ENCODE measurements around the gene LHX2.

The LHX2 gene

DNA sequence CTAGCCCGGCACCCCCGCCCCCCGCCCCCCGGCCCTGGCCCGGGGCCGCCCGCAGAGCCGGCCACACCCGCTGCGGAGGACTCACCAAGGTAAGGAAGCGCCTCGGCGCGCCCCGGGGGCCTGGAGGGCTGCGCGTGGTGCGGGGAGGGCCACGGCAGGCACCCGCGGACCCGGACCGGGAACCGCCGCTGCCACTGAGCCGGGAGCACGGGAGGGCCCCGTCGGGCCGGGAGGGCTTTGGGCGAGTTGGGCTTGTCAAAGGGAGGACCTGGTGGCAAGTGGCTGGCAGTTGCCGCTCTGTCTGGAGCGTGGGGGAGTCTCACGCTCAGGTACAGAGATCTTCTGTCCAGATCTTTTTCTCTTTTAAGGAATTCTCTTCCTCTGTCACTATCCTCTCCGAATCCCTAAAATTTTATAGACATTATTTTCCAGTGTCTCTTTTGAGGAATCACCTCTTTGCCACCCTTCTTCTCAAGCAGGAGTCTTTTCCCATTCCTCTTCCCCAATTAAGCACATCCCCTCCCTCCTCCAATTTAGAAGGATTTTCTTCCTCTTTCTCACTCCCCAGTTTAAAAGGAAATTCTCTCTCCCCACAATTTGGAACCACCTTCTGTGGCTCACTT lies 11.3 kb upstream of the LHX2 start:
- no peak for DNase-seq

DNA sequence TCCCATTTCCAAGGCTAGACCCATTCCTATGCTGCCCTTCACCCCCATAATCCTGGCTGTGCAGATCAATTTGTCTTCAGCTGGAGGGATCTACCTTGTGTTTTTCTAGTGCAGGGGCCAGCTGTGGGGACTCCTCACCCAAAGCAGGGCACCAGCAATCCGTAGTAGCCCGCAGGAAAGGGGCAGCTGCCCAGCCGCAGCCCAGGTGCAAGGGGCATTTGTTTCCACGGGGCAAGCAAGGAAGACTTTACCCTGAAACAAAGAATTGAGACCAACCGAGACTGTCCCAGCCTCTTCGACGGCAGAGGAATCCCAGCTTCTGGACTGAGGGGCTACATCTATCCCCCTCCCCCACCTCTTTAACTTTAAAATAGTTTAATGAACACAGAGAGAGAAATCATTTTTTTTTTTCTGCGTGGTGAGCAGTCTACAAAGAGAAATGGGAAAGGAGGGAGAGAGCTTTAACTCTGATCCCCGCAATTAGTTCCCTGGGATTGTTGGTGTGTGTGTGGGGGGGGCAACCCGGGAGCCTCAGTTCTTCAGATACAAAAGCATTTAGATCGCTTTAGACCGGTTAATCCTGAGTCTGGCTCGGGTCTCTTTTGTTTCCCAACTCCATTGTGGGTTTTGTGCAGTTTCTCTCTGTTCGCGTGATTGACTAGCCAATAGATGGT lies 10.6 kb upstream of the LHX2 start:
- no peak for DNase-seq

DNA sequence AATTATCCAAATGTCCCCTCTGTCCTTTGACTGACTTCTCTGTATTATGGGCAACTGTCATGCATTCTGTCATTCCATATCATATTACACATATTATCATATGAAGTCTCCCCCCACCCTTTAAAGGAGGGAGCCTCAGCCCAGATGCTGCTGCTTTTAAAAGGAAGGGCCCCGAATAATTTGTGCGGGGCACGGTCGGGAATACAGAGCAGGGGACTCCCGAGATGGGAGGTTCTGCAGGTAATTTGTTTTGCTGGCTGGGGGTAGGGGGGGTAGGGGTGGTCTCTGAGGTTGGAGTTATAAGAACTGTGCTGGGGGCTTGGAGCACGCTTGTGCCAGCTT lies 10.1 kb upstream of the LHX2 start:
- DNase-seq: no peak

DNA sequence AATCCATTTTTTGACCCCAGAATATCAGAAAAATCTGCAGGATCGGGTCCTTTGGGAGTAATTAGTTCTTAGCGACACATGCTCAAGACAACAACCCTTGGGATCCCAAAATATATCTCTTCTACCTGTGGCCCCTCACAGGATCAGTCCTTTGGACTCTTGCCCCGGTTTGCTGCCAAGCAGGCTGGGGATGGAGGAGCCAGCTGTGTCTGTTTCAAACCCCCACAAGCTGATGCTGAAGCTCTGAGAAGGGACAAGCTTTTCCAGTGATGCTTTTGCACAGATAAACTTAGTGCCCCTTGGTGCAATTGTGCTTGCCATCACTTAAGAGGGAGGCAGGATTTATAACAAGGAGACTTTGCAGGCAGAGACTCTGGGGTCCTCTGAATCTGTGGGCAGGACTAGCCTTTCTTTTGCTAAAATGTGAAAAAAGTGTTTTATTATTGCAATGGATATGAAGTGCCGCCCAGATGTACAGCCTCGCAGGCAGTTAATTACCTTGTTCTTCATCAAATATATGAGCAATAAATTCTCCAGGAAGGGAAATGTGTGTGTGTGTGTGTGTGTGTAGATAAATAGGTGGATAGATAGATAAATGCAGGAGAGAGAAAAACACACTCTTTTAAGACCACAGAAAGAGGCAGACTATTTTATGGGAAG lies 9.6 kb upstream of the LHX2 start:
- DNase-seq: no peak

DNA sequence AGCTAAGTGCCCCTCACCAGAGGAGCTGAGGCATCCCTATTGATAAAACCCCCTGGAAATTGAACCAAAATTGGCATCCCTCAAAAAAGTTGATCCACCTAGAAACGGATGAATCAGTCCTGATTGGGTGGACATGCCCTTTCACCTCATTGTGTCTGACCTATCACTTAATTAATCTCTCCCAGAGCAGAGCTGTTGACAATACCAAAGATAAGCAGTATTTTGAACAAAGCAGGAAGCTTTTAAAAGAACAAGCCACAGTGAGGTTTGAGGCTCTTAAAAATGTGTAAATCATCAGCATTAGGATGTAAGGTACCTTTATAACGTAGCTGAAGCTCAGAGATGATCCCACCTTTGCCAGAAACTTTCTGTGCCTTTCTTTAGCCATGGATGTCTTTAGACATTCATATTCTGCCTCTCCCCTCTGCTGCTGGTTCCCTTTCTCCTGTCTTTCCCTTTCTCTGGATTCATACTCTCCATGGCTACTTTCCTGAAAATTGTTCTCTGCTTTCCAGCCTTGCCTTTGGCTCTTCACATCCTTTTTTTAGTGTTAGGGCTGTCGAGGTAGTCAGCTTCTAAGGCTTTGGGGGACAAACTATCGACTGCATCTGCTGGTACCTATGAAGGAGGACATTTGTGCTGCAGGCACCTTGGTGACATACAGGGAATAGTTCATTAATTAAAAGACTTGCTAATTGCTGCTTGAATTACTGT lies 7.8 kb upstream of the LHX2 start:
- no peak for DNase-seq

DNA sequence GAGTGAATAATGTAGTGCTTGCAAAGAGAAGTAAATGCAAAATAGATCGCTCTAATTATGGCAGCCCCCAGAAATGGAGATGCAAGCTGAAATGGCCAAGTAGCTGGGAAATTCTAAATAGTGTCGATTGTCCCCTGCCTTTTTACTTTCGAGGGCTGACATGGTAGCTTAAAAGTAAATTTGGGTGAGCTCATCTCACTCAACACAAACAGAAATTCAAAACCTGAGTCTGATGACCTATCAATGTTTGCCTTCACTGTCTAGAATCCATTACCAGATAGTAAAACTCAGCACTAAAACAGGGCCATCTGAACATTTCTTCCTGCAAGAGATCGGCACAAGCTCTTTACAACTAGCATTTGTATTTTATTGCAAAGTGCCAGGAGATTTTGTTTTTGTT lies 7.0 kb upstream of the LHX2 start:
- DNase-seq: no peak

DNA sequence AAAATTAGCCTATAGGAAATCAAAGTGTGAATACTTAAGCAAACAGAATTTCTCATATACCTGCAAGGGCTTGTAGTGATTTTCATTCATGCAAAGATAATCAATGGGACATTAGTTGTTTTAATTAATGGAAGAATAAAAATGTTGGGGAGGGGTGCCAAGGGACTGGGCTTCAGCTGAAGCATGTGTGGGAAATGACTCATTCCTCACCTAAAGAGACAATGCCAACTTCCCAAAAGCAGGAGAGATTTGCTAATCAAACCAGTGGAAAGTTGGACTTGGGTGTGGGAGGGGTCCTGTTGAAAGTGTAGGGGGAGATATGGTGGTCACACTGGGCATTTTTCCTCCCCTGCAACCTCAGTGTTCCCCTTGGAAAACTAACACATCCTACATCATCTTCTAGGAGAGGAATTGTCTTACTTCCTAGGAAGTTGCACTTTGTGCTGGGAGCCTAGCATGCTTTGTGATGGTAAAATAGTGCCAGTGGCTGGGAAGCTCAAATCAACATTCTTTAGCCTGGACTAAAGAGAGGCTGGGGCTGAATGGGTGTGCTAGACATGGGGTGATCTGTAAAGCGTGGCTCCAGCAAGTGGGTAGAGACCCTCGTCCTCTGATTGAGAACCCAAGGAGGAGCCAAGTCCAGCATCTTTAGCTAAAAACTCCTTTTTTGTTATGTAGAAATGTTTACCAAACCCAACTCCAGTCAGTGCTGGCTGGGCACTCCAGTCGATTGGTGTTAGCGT lies 6.4 kb upstream of the LHX2 start:
- DNase-seq: no peak

DNA sequence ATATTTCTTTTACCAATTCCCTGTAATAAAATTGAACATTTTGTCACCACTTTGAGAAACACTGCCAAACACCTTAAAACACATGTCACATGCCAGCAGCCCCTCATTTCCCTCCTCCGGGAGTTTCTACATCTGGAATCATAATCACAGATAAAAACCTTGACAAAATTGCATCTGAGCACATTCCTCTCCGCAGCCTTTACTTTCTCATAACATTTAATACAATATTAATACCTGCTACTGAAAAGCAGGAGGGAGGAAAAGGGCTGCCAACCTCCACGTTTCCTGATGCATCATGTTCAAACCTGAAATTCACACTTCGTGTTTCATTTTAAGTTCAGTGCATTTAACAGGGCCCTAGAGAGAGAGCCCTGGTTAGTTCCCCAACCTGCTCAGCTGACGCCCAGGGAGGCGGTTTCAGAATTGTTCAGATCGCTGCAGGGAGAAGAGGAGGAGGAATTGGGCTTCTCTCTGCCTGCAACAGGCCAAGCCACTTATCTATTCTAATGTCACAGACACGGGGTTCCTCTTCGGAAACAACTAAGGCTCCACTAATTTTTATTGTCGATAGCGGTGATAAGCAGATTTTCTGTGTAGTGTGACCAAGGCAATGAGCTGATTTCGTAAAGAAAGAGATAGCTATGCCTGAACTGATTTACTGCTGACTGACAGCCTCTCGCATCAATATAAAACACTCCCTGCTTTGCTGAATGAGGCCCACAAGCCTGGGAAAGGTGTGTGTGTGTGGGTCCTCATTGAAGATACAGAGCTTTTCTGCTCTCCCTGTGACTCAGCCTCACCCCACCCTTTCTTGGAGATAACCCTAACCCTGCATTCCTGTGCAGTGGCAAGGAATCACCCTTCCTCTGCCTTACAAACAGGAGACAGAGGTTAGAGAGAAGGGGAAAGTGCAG lies 4.9 kb upstream of the LHX2 start:
- peak; percentile 9 for DNase-seq

DNA sequence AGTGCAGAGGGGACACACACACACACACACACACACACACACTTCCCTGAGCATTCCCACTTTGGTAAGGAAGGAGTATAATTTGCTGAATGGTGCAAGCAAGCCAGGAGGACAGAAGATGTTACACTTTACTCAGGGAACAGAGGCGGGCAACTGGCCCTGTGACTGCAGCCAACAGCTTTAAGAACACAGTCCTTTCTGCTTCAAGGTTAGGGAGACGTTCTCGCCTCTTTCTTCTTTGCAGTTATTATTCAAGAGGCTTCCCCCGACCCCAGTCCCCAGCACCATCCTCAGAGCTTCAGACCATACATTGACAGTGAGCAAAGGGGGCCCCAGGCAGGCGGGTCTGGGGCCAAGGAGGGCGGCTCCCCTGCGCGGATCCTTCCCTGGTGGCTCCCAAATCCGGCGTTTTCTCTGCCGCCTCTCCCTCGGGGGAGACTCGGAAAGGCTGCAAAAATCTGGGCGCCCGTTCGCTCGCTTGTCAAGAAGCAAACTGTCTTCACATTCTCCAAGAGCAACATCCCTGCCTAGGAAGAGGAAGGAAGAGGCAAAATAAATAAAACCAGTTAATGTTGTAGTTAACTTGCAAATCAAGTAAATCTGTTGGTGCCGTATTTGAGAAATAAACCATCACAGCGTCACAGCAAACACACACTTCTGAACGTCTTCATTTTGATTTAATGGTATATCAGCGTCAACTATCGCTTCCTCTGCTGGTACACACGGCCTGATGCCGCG lies 3.8 kb upstream of the LHX2 start:
- no peak for DNase-seq

DNA sequence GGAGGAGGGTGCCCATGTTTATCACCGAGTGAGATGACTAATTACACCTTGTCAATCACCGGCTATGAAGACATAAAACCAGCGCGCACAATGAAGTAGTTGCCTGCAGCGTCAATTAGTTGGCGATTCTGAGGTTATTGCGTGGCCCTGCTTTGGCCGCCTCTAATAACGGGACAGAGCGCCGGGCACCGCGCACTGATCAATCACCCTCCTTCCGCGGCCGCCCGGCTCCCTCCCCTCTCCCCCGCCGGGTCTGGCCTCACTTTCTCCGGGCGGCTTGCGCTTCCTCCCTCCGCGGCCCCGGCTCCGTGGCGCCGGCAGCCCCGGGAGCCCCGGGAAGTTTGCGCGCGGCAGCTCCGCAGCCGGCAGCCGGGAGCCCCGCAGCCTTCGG lies 3.3 kb upstream of the LHX2 start:
- no peak for DNase-seq

DNA sequence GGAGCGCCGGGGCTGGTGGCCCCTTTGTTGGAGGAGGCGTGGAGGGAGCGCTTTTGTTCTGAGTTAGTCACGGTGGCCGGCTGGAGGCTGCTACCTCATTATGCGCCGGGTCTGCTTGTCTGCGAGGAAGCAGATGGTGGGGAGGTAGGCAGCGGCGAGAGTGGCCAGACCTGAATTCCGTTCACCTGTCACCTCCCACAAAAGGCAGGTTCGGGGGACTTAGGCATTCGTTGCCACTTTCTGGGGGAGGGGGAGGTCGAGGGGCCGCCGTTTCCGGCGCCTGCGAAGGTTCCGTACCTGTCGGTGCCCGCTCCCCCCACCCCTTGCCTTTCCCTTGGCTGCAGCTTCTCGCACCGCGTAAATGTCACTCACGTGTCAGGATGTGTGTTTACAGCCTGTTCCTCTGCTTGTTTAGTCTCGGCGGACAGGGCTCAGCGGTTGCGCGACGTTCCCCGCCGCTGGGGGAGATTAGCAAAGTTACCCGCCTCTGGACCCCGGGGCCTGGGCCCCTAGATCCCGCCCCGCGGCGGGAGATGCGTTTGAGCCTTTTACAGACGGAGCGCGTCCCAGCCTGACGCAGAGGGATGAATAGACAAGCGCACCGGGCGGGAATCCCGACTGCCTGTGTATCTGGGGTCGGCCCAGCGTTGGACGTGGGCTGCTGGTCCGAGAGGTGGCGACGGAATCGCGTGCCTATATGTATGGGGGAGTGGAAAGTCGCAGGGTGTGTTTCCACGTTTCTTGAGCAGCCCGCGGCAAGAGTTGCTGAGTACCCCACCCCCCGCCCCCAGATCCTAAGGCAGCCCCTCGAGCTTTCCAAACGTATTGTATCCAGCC lies 2.7 kb upstream of the LHX2 start:
- DNase-seq: no peak

DNA sequence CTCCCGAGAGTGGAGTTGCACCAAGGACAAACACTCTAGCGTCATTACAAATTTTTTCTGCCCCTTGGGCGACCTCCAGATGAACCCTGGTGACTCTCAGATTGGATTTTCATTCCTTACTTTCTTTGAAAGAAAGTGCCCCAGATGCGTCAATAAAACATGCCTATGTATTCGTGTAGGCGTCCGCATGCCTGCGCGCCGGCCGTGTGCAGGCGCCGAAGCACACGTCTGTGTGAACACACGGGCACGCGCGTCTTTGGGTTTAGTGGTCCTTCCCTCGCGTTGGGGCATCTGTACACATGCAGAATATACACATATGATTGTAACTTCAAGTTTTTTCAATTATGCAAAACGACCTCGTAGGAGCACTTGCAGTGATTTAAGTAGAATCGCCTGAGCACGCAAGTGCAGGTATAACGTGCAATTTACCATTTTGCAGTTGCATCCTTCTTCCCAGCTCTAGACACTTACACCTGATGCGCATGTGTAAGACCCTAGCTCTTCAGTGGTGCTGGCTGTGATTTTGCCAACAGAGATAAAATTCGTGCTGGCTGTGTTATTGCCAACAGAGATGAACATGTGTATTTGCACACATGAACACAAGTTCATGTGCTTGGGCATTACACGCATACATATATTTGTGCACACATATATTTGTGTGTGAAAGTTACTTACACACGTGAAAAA lies 1.9 kb upstream of the LHX2 start:
- no peak for DNase-seq

DNA sequence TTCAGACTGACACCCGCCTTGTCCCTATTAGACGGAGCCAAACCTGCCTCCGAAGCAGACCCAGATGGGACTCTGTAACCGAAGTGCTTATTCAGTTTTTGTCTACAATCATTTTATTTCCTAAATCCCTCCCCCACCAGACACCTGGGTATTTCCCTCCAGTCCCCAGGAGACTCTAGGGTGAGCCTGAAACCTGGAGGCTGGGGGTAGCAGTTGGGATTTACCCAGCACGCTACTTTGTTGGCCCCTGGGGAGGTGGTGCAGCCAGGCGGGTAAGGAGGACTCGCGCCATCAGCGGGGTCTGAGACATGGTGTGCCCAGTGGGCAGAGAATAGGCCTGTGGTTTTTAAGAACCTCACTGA lies 1.3 kb upstream of the LHX2 start:
- DNase-seq: no peak

DNA sequence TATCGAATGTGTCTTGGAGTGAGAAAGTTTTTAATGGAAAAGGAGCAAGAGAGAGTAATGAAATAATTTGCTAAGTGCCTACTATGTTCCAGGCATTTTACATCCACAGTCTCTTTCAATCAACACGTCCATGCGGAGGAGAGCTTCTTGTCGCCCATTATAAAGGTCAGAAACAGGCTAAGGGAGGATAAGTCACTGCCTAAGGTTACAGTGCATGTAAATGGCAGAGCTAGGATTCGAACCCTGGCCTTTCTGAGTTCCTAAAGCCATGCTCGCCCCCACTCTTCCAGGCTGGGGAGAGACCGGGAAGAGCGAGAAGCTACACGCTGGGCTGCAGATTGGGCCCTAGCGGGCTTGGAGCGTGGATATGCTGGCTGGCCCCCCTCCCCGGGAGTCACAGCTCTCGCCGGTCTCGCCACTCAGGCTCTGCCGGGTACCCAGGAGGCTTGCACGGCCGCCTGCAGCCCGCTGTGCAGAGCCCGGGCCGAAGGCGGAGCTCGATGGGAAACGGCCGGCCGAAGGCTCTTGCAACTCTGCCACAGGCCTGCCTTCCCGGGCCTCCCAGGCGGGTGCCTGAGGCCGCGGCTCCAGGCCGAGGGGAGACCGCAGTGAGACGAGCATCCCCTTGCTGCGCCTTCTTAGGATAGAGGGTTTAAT lies 775 bp upstream of the LHX2 start:
- no peak for DNase-seq

DNA sequence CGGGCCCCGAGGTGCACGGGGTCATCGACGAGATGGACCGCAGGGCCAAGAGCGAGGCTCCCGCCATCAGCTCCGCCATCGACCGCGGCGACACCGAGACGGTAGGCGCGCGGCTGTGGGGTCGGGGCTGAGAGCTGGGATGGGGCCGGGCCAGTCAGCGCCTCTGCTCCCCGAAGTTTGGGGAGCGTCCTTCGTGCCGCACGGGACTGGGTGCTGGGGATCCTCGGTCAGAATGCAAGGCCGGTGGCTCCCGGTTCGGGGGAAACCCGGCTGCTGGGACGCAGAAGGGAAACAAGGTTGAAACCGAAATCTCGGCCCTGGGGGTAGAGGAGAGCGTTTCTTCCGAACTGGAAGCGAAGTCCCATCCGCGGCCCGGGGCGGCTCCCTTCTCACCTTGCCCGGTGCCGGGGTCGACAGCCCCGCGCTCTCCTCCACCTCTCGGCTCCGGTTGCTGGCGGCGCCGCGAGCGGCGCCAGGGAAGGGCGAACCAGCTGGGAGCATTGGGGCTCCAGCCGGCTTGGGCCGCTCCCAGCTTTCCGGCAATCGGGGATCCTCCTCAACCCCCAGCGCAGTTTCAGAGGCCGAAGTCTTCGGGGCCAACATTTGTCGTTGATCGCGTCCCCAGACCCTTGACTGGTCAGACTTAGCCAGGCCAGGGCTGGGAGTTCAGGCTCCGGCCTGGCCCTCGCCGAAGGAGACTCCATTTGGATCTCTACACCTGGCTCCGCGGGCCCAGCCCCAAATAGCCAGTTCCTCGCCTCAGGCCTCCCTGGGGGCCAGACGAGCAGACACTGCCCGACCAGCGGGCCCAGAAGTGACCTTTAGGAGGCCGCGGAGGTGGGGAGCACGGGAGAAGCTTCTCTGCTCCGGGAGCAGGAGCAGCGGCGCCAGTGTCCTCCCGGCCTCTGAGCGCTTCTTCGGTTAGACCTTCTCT lies 1.1 kb downstream of the LHX2 start:
- DNase-seq: no peak

DNA sequence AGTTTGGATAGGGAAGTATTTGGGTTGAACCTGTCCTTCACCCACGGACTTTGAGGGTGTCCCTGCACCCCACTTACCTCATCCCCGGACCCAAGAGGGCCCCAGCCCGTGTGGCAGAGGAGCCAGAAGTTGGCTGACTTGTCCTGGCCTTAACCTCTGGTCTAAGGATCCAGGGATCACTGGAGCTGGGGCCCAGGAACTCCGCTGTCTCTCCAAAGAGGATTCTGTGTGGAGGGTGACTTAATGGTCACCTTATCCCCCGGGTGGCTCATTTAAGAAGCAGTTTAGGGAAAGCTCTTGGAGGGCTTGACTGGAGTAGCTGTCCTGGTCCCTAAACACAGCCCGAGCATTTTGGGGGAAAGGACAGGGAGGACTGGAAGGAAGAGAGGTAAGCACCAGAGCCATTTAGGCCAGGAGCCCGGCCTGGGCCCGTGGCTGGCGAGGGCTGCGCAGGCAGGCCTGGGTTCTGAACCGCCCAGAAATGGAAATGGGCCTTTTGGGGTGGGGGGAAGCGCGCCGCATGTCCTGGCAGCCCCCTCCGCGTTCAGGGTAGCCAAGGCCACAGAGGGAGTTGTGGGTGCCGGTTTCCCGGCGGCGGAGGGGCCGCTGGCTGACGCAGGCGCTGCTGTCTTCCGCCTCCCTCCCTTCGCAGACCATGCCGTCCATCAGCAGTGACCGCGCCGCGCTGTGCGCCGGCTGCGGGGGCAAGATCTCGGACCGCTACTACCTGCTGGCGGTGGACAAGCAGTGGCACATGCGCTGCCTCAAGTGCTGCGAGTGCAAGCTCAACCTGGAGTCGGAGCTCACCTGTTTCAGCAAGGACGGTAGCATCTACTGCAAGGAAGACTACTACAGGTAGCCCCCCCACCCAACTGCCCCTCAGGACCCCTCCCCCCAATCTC lies 2.0 kb downstream of the LHX2 start:
- no peak for DNase-seq
